Activated CD4-positive, alpha-beta T cell treated with anti-CD3 and anti-CD28 coated beads, Interleukin-2, amount 10 ng/mL, durations not matched to agents 24 days and 14 days (primary cell): ENCODE measurements around the gene RFC4. TPM values are rescaled to one million over a fixed set of nuclear protein-coding genes. Genes with fewer than 3 reads are reported as not detected.
A peak's percentile ranks its signal among the peaks of the same experiment; 100 is the strongest.
"Not testable (repeated sequence)": the region's sequence is repeated elsewhere in the genome, so short reads cannot be mapped to it uniquely, and the experiment has no call there.

Source experiments
- DNase-seq: peaks from one replicate; pipeline ENCODE4 v3.0.0; 2022
- H3K27ac Mint-ChIP-seq: one replicate; pipeline ENCODE4 v1.8.0; 2022; ENCODE audit warnings: mild to moderate bottlenecking, mixed read lengths
- H3K27me3 Mint-ChIP-seq: one replicate; pipeline ENCODE4 v1.8.0; 2022; ENCODE audit warnings: mixed read lengths
- H3K36me3 Mint-ChIP-seq: one replicate; pipeline ENCODE4 v1.8.0; 2022; ENCODE audit warnings: low read depth, mild to moderate bottlenecking, mixed read lengths
- H3K4me1 Mint-ChIP-seq: one replicate; pipeline ENCODE4 v1.8.0; 2021; ENCODE audit warnings: mixed read lengths
- H3K4me3 Mint-ChIP-seq: one replicate; pipeline ENCODE4 v1.8.0; 2022; ENCODE audit warnings: mild to moderate bottlenecking, moderate library complexity, mixed read lengths
- H3K9me3 Mint-ChIP-seq: one replicate; pipeline ENCODE4 v1.8.0; 2021; ENCODE audit warnings: mixed read lengths
- intact Hi-C: fragments of 100-400 bp; cut with micrococcal nuclease; formaldehyde crosslinking; loops from one replicate; pipeline ENCODE4 v1.15.1; 2023
- total RNA-seq: library from RNA; stranded (reverse); gene quantifications from 2 replicates; pipeline ENCODE4 v1.2.3, GENCODE V29; 2022

Gene RFC4
- total RNA-seq, 1 donor from 2014 or later: 119 TPM

DNA sequence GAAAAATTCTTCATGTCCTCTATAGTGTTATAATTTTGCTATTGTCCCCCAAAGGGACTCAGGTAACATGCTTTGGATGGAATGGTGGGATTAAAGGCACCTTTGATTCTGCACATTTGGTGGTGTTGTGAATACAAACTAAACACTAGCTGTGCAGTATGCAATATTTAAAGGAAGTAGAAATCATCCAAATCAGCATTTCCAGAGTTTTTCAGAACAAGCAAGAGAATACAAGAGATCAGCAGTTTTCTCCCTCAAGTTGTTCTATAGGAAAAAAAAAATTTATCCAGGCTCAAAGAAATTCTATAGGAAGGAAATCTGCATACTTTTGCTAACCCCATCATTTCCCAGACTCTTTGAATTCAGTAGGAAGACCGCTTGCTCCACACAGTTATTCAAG, 26.0 kb upstream of the RFC4 start:
- no peak for DNase-seq
- Mint-ChIP-seq H3K4me3 (no peak overlapping the region), H3K27ac (no peak overlapping the region), H3K4me1 (peaks cover 3% of the 10 kb centered on the region), H3K9me3 (no peaks in the 10 kb centered on the region), H3K27me3 (peaks cover 66% of the 10 kb centered on the region), H3K36me3 (no peaks in the 10 kb centered on the region)
- intact Hi-C loops: no loop called here

DNA sequence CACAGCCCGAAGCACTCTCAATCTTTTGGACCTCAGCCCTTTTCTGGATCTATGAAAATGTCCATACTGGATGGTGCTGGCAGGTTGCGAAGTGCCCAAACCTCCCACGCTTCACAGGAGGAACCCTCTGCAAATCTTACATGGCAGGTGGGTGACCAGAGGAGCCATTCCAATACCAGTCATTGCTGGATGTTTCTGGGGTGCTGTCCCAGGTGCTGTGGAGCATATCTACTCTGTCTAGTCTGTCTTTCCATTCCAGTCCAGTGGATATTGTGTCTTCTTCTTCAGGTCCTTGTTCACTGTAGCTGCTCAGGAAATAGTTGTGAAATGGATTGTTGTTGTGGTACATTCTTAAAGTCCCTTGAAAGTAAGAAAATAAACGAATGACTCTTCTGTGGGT, 25.5 kb upstream of the RFC4 start:
- Mint-ChIP-seq H3K27me3 (peaks cover 66% of the 10 kb centered on the region), H3K27ac (no peak overlapping the region), H3K36me3 (no peaks in the 10 kb centered on the region), H3K9me3 (no peaks in the 10 kb centered on the region), H3K4me1 (peaks cover 3% of the 10 kb centered on the region), H3K4me3 (no peak overlapping the region)
- DNase-seq: no peak
- intact Hi-C loops: no loop called here

DNA sequence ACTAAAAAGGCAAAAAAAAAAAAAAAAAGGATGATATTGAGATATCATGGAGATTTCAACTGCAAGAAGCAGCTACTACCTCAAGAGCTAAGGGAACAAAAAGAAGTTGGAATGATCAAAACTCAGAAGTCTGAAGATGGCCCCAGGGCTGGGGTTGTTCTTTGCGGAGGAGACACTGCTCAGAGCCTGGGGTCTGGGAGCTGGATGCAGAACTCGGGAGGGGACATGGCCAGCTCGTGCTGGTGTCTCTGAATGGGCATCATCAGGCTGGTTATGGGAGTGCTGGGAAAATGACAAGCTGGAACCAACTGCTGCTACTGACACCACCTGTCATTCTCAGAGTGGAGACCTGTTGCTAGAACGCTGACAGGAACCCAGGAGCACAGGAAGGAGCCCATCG, 22.1 kb upstream of the RFC4 start:
- Mint-ChIP-seq H3K27me3 (peaks cover 56% of the 10 kb centered on the region), H3K9me3 (no peaks in the 10 kb centered on the region), H3K4me3 (peak overlapping the region; percentile 18), H3K27ac (no peak overlapping the region), H3K4me1 (peaks cover 22% of the 10 kb centered on the region), H3K36me3 (peaks cover 5% of the 10 kb centered on the region)
- intact Hi-C loops: loop anchor here (5.0 to 10.0 kb wide), 2 partner anchors 256 to 844 kb away; partner anchors contain the start of gene DNAJB11
- no peak for DNase-seq

DNA sequence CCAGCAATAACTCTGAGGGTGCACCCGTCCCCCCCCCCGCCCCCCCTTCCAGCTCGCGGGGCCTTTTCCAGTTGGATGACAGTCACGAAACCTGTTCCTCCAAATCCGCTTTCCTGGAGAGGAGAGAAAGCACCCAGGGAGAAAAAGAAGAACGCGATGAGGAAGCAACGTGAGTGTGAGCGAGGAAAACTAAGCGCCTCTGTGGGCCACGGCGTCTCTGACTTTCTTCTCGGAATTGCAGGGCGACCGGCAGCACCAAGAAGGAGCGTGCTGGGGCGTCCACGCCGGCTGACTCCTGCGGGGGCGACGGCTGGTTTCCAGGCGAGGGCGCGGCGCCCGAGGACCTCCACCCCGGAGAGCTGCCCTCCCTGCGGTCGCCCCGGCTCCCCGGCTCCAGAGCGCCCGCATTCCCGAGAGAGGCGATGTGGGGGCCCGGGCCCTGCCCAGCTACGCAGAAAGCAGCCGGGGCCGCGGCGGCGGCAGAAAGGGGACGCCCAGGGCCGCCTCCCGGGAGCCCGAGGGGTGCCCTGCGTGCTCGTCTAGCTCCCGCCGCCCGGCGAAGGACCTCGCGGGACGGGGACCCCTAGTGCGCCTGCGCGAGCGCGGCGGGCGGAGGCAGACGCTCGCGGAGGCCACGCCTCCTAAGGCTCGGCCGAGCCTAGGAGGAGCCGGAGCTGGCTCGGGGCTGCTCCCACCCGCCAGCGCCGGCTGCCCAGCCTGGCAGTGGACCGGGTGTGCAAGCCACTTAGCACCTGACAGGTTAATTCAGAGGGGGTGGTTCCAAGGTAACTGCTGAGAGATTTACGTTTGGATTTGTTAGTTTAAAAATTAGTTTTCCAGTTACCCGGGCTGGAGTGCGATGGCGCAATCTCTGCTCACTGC, 20.9 kb upstream of the RFC4 start:
- Mint-ChIP-seq H3K4me1 (peaks cover 22% of the 10 kb centered on the region), H3K27me3 (peaks cover 45% of the 10 kb centered on the region), H3K27ac (peak overlapping the region; percentile 90), H3K36me3 (peaks cover 5% of the 10 kb centered on the region), H3K4me3 (peak overlapping the region; percentile 98), H3K9me3 (no peaks in the 10 kb centered on the region)
- DNase-seq: peak; percentile 97
- intact Hi-C loops: loop anchor here (1.0 to 10.0 kb wide), 6 partner anchors 21 to 842 kb away; partner anchors contain the start of genes DNAJB11, EIF4A2, RFC4 and RPL39L

DNA sequence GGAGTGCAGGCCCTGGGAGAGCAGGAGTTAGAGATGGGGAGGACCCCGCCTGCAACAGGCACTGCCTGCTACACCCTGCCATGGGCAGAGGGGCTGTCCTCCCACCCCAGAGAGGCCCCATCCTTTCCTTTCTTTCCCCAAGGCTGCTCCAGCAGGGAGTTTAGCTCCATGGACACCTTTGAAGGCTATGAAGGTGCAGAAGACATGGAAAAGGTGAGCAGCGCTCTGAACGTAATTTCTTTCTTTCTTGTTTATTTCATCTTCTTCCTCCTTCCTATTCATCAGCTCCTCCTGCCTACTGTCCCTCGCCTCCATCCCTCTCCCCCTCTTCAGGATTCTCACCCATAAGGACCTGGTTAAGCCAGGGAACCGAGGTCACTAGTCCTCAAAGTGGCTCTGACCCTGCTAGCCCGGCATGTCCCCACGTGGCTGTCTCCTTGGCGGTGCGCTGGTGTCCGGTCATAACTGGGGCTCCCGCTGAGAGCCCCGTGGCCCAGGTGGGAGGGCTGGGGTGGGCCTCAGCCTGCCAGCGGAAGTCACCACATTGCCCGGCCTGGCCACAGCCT, 20.2 kb upstream of the RFC4 start:
- Mint-ChIP-seq H3K4me1 (peaks cover 24% of the 10 kb centered on the region), H3K9me3 (no peaks in the 10 kb centered on the region), H3K36me3 (peaks cover 5% of the 10 kb centered on the region), H3K27ac (peak overlapping the region; percentile 90), H3K4me3 (peak overlapping the region; percentile 98), H3K27me3 (peaks cover 38% of the 10 kb centered on the region)
- intact Hi-C loops: loop anchor here (1.0 to 10.0 kb wide), 5 partner anchors 20 to 842 kb away; partner anchors contain the start of genes DNAJB11, EIF4A2, RFC4 and RPL39L
- DNase-seq: peak; percentile 69

DNA sequence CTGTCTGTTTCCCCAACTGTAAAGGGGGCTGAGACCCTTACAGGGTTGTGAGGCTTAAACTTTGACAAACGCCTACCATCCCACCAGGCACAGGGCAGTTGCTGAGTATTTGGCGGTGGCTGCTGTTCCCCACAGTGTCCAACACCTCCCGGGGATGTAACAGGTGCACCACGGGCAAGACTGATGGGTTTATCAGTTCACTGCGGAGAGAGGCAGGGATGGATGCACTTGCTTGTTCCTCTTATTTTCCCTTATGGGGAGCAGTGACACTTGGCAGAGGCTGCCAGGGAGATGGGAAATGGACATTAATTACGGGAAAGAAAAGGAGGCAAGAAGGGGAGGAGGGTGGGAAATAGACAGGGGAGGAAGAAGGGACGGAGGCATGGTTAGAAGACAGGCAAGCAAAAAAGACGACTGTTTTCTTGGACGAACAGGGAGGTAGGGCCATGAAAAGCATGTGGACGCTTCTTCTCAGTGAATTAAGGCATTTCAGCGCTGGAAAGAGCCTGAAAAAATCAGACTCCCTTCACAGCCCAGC, 19.7 kb upstream of the RFC4 start:
- DNase-seq: no peak
- Mint-ChIP-seq H3K4me1 (peaks cover 24% of the 10 kb centered on the region), H3K36me3 (peaks cover 5% of the 10 kb centered on the region), H3K9me3 (no peaks in the 10 kb centered on the region), H3K27me3 (peaks cover 34% of the 10 kb centered on the region), H3K27ac (peak overlapping the region; percentile 90), H3K4me3 (peak overlapping the region; percentile 98)
- intact Hi-C loops: loop anchor here (1.0 to 10.0 kb wide), 5 partner anchors 20 to 841 kb away; partner anchors contain the start of genes DNAJB11, EIF4A2, RFC4 and RPL39L

DNA sequence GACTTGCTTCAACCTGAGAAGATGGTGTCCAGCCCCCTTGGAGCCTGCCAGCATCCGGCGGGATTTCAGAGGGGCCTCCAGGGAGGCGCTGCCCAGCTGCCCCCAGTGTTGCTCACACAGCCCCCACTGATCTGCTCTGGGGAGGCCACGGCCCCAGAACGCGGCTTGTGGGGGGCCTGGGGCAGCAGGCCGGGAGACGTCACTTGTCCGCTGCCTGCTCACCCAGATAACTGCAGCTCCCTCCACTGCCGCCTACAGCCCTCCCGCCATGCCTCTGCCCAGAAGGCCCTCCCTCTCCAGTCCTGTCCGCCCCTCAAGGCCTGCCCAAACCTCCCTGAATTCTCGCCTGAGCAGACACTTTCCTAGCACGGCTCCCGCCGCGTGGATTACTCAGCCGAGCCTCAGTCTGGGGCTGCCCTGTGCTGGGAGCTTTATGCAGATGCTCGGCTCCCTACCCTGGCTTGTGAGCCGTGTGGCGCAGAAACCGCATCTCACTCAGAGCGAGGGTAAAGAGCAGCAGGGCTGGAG, 19.1 kb upstream of the RFC4 start:
- H3K4me1 Mint-ChIP-seq: peaks cover 24% of the 10 kb centered on the region
- intact Hi-C loops: loop anchor here (5.0 to 10.0 kb wide), 2 partner anchors 253 to 841 kb away; partner anchors contain the start of gene DNAJB11
- H3K9me3 Mint-ChIP-seq: no peaks in the 10 kb centered on the region
- DNase-seq: peak; percentile 75
- peaks cover 5% of the 10 kb centered on the region for H3K36me3 Mint-ChIP-seq
- H3K27me3 Mint-ChIP-seq: peaks cover 28% of the 10 kb centered on the region
- peak overlapping the region; percentile 98 for H3K4me3 Mint-ChIP-seq
- H3K27ac Mint-ChIP-seq: peak overlapping the region; percentile 90

DNA sequence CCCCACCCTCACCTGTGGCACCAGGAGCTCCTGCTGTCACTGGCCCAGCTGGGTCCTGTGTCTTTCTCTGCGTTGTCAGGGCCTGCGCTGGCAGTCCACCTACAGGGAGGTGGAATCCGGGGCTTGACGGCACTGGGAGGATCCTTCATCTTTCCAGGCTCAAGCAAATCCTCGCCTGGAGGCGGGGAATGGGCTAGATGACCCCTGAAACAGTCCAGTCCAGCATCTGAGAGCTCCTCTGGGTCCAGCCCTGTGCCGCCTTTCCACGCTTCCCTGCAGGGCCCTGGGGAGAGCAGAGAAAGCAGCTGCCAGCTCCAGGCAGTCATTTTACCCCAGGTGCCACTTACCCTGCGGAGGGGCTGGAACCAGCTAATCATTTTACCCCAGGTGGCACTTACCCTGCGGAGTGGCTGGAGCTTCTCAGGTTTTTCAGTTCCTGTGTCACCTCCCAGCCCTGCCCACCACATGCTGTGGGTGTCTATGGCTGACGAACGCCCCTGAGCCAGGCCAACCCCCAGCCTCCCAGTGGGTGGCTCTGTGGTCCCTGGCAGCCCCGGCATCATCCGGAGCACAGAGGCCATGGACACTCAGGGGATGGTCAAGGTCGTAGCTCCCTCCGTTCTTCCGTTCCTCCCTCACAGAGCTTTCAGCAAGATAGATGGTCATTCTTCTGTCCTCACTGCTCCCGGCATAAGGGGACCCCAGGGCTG, 18.3 kb upstream of the RFC4 start:
- H3K4me3 Mint-ChIP-seq: peak overlapping the region; percentile 98
- H3K36me3 Mint-ChIP-seq: peaks cover 5% of the 10 kb centered on the region
- DNase-seq: no peak
- peaks cover 24% of the 10 kb centered on the region for H3K4me1 Mint-ChIP-seq
- H3K27ac Mint-ChIP-seq: no peak overlapping the region
- no peaks in the 10 kb centered on the region for H3K9me3 Mint-ChIP-seq
- intact Hi-C loops: loop anchor here (5.0 to 10.0 kb wide), 2 partner anchors 252 to 840 kb away; partner anchors contain the start of gene DNAJB11
- peaks cover 22% of the 10 kb centered on the region for H3K27me3 Mint-ChIP-seq

DNA sequence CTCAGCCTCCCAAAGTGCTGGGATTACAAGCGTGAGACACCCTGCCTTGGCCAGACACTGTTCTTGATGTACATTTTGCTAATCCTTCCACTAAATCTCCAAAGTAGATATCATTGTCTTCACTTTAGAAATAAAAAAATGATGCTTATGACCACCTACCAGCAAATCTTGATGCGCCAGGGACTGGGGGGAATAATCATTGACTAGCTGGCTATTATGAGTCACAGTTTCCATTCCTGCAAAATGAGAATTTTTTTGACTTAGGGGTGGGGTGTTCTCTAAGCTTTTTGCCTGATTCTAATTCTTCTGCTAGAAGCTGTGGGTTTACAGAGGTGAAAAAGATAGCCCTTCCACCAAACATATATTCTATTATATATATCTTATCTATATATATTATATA, 17.1 kb upstream of the RFC4 start:
- no peak for DNase-seq
- H3K27ac Mint-ChIP-seq: no peak overlapping the region

DNA sequence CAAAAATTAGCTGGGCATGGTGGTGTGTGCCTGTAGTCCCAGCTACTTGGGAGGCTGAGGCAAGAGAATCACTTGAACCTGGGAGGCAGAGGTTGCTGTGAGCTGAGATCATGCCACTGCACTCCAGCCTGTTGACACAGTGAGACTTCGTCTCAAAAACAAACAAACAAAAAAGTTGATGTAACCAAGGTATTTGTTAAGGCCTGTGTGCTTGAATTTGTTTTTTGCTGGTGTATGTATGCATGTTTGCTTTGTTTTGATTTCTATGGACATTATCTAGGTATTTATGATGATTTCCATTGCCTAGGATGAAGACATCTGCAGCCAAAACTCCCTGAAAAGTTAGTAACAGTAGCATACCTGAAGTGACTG, 16.1 kb upstream of the RFC4 start:
- not testable (repeated sequence) for H3K9me3 Mint-ChIP-seq

More for the DNA sequence above, 17.1 kb upstream of the RFC4 start:
- Mint-ChIP-seq H3K4me3 (no peak overlapping the region), H3K4me1 (peaks cover 24% of the 10 kb centered on the region), H3K27me3 (peaks cover 12% of the 10 kb centered on the region), H3K9me3 (no peaks in the 10 kb centered on the region), H3K36me3 (peaks cover 5% of the 10 kb centered on the region)
- intact Hi-C loops: loop anchor here (10.0 kb wide), 1 partner anchor 839 kb away; no protein-coding TSS in a partner anchor

DNA sequence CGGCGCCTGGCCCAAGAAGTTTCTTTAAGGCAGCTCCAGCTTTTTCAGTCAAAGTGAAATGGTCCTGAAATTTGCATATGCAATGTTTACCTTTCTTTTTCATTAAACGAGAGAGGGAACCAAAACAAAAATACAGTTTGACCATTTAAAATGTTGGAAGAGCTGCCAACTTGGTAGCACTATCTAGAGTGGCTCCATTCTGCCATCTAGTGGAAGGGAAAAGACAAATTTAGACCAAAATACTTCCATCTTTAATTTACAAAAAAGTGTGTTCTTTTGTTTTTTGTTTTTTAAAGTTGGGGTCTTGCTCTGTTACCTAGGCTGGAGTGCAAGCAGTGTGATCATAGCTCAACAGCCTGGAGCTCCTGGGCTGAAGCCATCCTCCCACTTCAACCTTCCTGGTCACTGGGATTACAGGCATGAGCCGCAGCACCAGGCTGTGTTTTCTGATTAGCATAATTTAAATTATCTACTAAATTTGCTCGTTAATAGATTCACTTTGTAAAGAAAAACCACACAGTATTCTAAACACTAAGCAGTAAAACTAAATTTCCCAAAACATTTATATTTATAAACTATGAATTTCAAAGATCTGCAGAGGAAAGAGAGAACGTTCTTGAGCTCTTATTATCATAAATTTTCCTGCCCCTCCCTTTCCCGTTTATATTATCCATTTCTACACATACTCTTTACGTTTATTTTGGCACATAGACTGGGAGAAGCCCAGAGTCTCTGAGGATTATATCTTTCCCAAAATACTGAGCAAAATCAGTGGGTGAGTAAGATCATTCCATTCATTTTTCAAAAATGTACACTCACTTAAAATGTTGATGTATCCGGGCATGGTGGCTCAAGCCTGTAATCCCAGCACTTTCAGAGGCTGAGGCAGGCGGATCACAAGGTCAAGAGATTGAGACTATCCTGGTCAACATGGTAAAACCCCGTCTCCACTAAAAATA, 15.4 kb upstream of the RFC4 start:
- peak; percentile 77 for DNase-seq
- H3K4me3 Mint-ChIP-seq: no peak overlapping the region
- H3K27ac Mint-ChIP-seq: no peak overlapping the region
- H3K4me1 Mint-ChIP-seq: peaks cover 21% of the 10 kb centered on the region
- H3K9me3 Mint-ChIP-seq: no peaks in the 10 kb centered on the region
- peaks cover 5% of the 10 kb centered on the region for H3K36me3 Mint-ChIP-seq
- peaks cover 8% of the 10 kb centered on the region for H3K27me3 Mint-ChIP-seq
- intact Hi-C loops: loop anchor here (1.0 to 10.0 kb wide), 2 partner anchors 204 to 837 kb away; no protein-coding TSS in a partner anchor

More for the DNA sequence above, 16.1 kb upstream of the RFC4 start:
- not testable (repeated sequence) for H3K36me3 Mint-ChIP-seq, H3K4me3 Mint-ChIP-seq, H3K27me3 Mint-ChIP-seq, DNase-seq, H3K27ac Mint-ChIP-seq
- peaks cover 21% of the 10 kb centered on the region for H3K4me1 Mint-ChIP-seq
- intact Hi-C loops: loop anchor here (10.0 kb wide), 1 partner anchor 838 kb away; no protein-coding TSS in a partner anchor

DNA sequence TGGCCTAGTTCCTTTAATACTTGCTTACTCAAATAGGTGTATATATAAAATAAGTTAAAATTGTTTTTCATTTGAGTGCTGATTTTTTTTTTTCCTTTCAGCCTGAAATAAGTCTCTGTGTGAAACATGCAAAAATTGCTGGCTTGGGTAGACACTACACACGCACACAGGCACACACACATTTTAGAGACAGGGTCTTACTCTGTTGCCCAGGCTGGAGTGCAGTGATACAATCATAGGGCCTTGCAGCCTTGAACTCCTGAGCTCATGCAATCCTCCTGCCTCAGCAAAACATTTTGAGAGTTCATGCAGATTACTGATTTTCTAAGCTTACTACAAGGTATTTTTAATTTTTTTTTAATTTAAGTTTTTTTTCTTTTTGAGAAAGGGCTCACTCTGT, 12.7 kb upstream of the RFC4 start:
- intact Hi-C loops: no loop called here
- peaks cover 16% of the 10 kb centered on the region for H3K4me1 Mint-ChIP-seq
- no peaks in the 10 kb centered on the region for H3K36me3 Mint-ChIP-seq
- DNase-seq: no peak
- H3K27me3 Mint-ChIP-seq: peaks cover 1% of the 10 kb centered on the region
- H3K4me3 Mint-ChIP-seq: no peak overlapping the region
- H3K9me3 Mint-ChIP-seq: no peaks in the 10 kb centered on the region
- H3K27ac Mint-ChIP-seq: no peak overlapping the region
